ENCODE results near the gene KCNJ15.

The KCNJ15 gene

GRCh38 chr21:38326899-38327298 is 70.1 kb downstream of the KCNJ15 start:
- DNase-seq (ENCODE audit: low read depth), result no peak

DNA sequence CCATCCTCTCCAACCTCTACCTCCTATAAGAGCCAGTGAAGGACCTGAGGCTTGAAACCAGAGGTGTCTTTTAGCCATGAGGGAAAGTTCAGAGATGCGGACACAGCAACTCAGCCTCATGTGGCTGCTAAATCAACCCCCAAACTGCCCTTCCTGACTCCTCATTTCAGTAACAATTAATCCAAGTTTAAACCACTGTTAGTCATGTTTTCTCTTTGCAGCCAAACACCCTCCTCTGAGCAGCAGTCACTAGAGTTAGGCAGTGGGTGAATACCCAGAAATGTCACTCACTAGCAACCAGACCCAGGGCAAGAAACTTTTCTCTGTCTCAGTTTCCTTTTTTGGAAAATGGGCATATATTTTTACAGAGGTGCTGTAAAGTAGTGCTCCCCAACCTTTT is 71.2 kb downstream of the KCNJ15 start:
- no peak for DNase-seq (ENCODE audit: low read depth)

DNA sequence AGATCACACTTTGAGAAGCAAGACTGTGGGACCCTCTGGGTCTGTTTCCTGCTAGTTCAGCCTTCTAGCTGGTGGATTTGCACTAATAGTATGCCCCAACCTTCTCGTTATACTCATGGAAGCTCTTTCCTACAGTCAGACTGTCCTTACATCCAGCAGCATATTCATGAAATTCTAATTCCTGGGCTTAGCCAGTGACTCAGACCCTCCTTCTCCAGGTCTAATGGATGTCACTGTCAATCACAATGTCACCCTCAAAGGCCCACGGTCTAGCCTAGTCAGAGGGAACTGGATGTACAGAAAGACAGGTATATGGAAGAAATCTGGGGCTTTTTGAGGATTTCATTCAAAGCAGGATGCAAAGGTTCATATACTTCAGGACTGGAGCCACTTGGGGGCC is 72.4 kb downstream of the KCNJ15 start:
- DNase-seq (ENCODE audit: low read depth), result no peak

DNA sequence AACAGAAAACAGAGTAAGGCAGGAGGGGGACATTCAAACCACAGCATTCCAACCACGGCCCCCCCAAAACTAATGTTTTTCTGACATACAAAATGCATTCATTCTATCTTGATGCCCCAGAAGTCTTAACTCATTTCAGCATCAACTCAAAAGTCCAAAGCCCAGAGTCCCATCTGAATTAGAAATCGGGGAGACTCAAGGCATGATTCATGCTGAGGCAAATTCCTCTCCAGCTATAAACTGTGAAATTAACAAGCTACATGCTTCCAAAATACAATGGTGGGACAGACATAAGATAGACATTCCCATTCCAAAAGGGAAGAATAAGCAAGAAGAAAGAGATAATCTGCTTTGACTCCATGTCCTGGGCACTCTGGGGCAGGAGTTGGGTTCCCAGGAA is 73.9 kb downstream of the KCNJ15 start:
- no peak for DNase-seq (ENCODE audit: low read depth)

GRCh38 chr21:38333301-38334272 is 76.8 kb downstream of the KCNJ15 start:
- DNase-seq (ENCODE audit: low read depth), result no peak

GRCh38 chr21:38334866-38335265 is 78.1 kb downstream of the KCNJ15 start:
- no peak for DNase-seq (ENCODE audit: low read depth)

DNA sequence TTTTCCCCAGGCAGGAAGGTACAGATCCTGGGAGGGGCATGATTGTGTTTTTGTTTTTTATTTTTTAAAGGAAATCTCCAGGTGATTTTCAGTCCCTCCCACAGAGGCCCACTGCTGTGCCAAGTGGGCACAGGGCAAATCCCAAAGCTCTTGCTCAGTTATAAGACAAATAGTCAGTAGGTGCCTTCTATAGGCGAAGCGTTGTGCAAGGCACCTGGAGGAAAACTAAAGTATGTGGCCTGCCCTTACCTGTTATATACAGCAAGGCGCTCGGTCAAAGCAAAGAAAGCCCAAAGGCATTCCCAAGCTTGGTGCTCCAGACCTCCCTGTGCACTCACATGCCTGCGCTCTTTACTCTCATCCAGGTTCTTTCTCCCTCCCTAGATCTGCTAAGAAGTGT is 81.0 kb downstream of the KCNJ15 start:
- DNase-seq (ENCODE audit: low read depth), result no peak

- no peak for DNase-seq (ENCODE audit: low read depth)
Observed at GRCh38 chr21:38340131-38340530, 83.3 kb downstream of the KCNJ15 start.

DNA sequence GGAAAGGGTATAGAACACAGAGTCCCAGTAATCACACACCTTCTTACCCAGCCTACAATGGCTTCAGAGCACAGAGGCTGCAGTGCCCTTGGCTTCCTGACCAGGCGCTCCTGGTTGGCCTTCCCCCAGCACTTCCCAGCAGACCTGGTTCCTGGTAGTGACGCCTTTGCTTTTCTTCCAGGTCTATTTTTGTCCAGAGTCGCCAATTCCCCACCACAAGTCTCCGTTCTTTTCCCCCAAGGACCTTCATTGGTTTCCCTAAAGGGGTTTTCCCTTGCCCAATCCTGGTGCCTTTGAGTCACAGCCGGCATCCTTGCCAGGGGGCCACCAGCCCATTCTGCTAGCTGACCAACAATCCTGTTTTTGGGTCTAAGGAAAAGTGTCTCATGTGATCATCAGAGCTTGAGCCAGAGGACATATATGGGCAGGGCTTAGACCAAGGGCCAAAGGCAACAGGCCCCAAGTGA is 84.8 kb downstream of the KCNJ15 start:
- no peak for DNase-seq (ENCODE audit: low read depth)

DNA sequence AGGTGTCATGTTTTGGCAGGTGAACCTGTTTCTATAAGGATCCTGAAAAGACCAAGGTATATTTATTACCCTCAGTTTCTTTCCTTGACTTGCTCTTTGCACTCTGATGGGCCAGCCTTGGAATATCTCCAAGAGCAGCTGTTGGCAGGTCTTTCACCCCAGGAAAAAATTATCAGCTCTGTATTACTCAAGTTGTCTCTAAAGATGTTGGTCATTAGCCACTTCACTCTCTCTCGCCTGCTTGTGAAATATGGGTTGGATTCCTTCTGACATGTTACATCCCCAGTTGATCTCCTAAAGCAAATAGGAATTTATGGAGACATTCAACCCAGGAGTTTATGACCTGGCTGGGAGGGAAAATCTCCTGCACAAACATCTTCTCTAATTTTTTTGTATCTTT is 85.9 kb downstream of the KCNJ15 start:
- no peak for DNase-seq (ENCODE audit: low read depth)

DNA sequence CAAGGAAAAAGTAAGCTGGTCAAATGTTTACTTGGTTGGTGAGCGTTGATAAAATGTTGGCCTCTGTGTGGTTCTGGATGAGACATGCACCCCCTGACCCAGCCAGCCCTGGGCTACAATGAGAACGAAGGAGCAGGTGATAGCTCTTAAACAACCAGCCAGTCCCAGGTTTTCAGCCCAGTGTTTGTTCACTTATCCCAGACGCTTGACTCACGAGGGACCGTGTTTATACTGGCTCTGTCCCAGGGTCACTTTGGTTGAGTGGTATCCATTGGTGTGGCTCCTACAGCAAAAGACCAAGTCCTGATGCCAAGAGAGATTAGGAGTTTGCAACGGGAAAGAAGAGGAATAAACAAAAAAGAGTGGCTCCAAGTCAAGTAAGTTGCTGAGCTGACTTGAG is 86.9 kb downstream of the KCNJ15 start:
- no peak for DNase-seq (ENCODE audit: low read depth)

GRCh38 chr21:38346286-38346685 is 89.5 kb downstream of the KCNJ15 start:
- DNase-seq (ENCODE audit: low read depth), result no peak

DNA sequence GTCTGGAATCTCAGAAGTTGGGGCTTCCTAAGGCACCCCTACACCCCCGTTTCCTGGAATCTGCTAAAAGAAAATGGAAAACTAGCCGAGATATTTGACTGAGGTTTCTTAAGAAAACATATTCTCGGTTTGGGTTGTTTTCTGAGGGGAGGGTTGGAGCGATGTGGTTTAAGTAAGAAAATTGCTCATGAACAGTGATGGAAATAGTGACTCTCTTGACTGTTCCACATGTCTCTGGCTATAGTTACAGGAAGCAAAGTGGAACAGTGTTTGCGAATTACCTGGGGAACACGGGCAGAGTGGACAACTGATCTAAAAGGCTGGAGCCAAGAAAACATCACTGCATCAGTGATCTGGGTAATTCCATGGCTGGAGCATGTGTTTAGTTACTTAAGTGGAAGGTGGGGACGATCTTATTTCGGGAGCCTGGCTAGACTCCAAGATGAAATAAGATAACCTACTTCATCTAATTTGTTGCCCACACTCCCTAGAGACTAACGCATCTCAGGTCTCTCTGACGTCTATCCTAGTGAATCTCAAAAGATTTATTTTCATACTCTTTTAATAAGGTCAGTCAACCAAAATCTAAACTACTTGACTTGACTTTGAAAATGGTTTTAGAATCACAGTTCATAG is 92.4 kb downstream of the KCNJ15 start:
- DNase-seq (ENCODE audit: low read depth), result no peak

GRCh38 chr21:38349977-38350376 is 93.2 kb downstream of the KCNJ15 start:
- no peak for DNase-seq (ENCODE audit: low read depth)

DNA sequence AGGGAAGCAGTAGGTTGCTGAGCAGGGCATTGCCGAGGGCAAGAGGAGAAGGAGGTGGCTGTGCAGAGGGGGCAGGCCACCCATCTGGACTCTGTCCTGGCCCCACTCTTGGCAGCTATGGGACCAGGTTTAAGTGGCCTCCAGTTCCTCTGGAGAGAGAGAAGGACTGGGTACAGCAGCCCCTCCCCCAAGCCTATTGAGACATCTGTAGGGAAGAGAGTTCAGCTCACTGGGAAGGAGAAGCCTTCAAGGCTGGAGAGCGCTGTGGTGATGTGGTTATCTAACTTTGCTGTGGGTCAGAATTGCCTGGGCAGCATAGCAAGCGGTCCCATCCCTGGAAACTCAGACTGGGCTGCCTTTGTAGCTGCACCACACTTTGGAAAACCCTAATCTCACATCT is 93.9 kb downstream of the KCNJ15 start:
- no peak for DNase-seq (ENCODE audit: low read depth)

- DNase-seq (ENCODE audit: low read depth), result no peak
Observed at GRCh38 chr21:38351176-38351959, 94.6 kb downstream of the KCNJ15 start.

DNA sequence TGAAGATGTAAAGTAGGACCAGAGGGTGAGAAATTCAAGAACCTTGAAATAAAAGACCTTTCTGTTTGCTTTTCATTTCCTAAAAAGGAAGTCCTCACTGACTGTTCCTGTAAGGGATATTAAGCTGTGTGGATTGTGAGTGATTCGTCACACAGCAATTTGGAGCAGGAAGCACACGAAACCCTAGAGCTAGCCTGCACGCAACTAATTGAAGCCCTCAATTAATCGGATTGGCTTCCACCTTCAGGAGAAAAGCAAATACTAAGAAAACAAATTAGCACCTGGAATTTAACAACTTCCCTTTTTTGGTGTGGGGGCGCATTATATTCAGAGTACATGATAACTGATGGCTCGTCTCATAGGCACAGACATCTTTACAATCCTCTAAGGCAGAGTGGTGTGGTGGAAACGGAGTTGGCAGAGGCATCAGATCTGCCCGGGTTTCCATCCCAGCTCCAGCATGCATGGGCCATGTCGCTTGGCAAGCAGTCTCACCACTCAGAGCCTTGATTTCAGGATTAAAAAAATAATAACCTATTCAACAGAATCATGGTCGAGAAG is 95.2 kb downstream of the KCNJ15 start:
- DNase-seq (ENCODE audit: low read depth), result no peak

- DNase-seq (ENCODE audit: low read depth), result no peak
Observed at GRCh38 chr21:38352536-38353219, 95.9 kb downstream of the KCNJ15 start.

- no peak for DNase-seq (ENCODE audit: low read depth)
Observed at GRCh38 chr21:38354231-38354630, 97.4 kb downstream of the KCNJ15 start.

- DNase-seq (ENCODE audit: low read depth), result no peak
Observed at GRCh38 chr21:38354746-38355145, 98.0 kb downstream of the KCNJ15 start.

DNA sequence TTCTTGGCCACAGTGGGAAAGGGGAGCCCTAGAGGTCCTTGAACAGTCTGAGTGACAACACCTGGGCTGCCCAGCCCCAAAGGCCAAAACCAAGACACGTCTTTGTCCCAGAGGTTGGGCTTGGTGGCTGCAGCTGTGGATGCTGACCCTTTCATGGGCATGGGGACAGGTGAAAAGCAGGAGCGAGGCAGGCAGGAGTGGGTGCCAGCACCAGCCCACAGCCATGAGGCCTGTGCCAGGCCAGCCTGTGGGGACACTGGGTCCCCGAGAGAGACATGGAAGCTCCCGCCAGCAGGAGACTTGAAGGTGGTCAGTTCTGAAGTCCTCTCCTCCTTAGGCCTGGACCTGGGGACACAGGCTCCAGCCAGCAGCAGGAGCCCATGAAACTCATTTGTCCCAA is 98.6 kb downstream of the KCNJ15 start:
- DNase-seq (ENCODE audit: low read depth), result no peak
